Body of pancreas (tissue), 4 donors: ENCODE results near the gene LRRC7. TPM values are rescaled to one million over a fixed set of nuclear protein-coding genes. Genes with fewer than 3 reads are reported as not detected.

Experiments
- ATAC-seq: fragments of 150-250 bp; one replicate; pipeline ENCODE4 v1.9.1; 2016
- DNase-seq, 4 donors: peaks; one replicate each; pipeline ENCODE4 v3.0.0-alpha.2; 2019
- H3K27ac ChIP-seq, 4 donors: fragments of 200-600 bp; sonication (generic); 1 replicate in 3 of 4; 2 replicates in 1 of 4; pipeline versions ENCODE4 v1.5.1 to v1.6.1; 2016 to 2019; ENCODE audit warnings: mild to moderate bottlenecking in 1 of 4, mixed read lengths in 1 of 4, moderate library complexity in 1 of 4
- H3K27me3 ChIP-seq, 2 donors: fragments of 200-600 bp; sonication (generic); one replicate each; pipeline ENCODE4 v1.6.0; 2016; ENCODE audit warnings: mild to moderate bottlenecking in 1 of 2
- H3K36me3 ChIP-seq, 2 donors: fragments of 200-600 bp; sonication (generic); replicated peaks in 1 of 2; 2 replicates each; pipeline ENCODE4 v1.5.1; 2016; ENCODE audit warnings: low read depth in 2 of 2; ENCODE audit not compliant: insufficient read depth in 1 of 2
- H3K4me1 ChIP-seq: fragments of 200-600 bp; sonication (generic); one replicate; pipeline ENCODE4 v1.6.0; 2016
- H3K4me3 ChIP-seq, 2 donors: fragments of 200-600 bp; sonication (generic); 1 replicate in 1 of 2; 2 replicates in 1 of 2; pipeline ENCODE4 v1.5.1; 2016 to 2019
- H3K9me3 ChIP-seq, 3 donors: fragments of 200-600 bp; sonication (generic); 1 replicate in 2 of 3; 2 replicates in 1 of 3; pipeline ENCODE4 v1.5.1; 2016
- POLR2A ChIP-seq, 3 donors: fragments of 450-650 bp; IDR thresholded peaks; one replicate each; pipeline ENCODE4 v1.6.1; 2016; ENCODE audit warnings: antibody characterized with exemption in 3 of 3, mild to moderate bottlenecking in 2 of 3
- WGBS, 2 donors: methylation state at CpG; one replicate each; pipeline ENCODE4 v1.1.5; 2017; 5-methylcytosine and 5-hydroxymethylcytosine counted together
- intact Hi-C: fragments of 100-400 bp; cut with DNase I; formaldehyde crosslinking; loops from one replicate; pipeline ENCODE4 v1.15.1; 2023
- total RNA-seq, 2 donors: library from RNA; depleted of rRNA; stranded (reverse); fragments of >200 nt; gene quantifications; one replicate each; pipeline ENCODE4 v1.1.0, GENCODE V29; 2016
- TF ChIP-seq, protein P1 (sequence below), 7 experiments: fragments of 450-650 bp in 4 of 7; fragments of 200-600 bp in 3 of 7; sonication (generic) in 3 of 7; IDR thresholded peaks; one replicate each; pipeline ENCODE4 v1.5.1; 2016 to 2019; ENCODE audit warnings: antibody characterized with exemption in 7 of 7

LRRC7 gene
- total RNA-seq, 2 donors from 2014 or later, result 1.3 to 2.6 TPM

DNA sequence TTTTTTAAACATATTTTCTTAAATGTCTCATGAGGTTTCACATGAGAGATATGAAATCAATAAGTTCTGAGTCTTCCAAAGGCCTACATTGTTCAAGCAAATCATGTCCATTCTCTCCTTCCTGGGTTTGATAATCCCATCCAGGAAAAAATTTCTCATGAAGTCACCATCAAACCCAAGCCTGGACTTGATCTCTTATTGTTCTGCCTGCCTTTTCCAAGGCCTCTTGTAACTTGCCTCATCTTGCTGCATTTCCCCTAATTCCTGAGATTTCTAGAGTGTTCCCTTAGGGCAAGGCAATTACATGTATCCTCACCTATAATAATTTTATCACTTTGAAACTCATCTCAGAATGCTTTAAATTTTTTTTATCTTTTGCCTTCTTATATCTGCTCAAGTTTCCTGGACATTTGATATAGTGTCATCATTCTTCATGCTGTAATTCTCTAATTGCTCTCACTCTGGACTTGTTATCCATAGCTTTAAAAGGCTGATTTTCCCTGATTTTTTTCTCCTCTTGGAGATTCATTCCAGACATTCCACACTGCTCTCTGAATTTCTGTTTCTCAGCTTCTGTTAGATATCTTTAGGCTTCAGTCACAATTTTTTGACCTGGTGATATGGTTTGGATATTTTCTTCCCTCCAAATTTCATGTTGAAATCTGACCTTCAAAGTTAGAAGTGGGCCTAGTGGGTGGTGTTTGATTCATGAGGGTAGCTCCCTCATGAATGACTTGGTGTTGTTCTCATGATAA, 126.4 kb downstream of the LRRC7 start:
- Histone ChIP-seq H3K4me3 (no peak overlapping the region), H3K27me3 (no peaks in the 10 kb centered on the region), H3K36me3 (no peaks in the 10 kb centered on the region), H3K9me3 (no peaks in the 10 kb centered on the region), H3K4me1 (no peaks in the 10 kb centered on the region), H3K27ac (no peak overlapping the region)
- intact Hi-C loops, result no loop called here
- TF ChIP-seq POLR2A (IDR thresholded peaks at IDR 0.05), result no peak
- TF ChIP-seq, protein P1, sequence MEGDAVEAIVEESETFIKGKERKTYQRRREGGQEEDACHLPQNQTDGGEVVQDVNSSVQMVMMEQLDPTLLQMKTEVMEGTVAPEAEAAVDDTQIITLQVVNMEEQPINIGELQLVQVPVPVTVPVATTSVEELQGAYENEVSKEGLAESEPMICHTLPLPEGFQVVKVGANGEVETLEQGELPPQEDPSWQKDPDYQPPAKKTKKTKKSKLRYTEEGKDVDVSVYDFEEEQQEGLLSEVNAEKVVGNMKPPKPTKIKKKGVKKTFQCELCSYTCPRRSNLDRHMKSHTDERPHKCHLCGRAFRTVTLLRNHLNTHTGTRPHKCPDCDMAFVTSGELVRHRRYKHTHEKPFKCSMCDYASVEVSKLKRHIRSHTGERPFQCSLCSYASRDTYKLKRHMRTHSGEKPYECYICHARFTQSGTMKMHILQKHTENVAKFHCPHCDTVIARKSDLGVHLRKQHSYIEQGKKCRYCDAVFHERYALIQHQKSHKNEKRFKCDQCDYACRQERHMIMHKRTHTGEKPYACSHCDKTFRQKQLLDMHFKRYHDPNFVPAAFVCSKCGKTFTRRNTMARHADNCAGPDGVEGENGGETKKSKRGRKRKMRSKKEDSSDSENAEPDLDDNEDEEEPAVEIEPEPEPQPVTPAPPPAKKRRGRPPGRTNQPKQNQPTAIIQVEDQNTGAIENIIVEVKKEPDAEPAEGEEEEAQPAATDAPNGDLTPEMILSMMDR (IDR thresholded peaks at IDR 0.05), result no peak
- ATAC-seq (no peak), DNase-seq (no peak)

GRCh38 chr1:69697340-69697739, 129.6 kb downstream of the LRRC7 start:
- H3K36me3 ChIP-seq, result no peaks in the 10 kb centered on the region
- H3K27me3 ChIP-seq, result no peaks in the 10 kb centered on the region
- no peaks in the 10 kb centered on the region for H3K9me3 ChIP-seq
- WGBS, 2 donors, result 75 to 93% methylated on average over 2 of the region's 2 CpGs
- DNase-seq, result no peak
- no peak overlapping the region for H3K27ac ChIP-seq
- TF ChIP-seq, protein P1 (IDR thresholded peaks at IDR 0.05), result no peak
- TF ChIP-seq POLR2A (IDR thresholded peaks at IDR 0.05), result no peak
- no peak overlapping the region for H3K4me3 ChIP-seq
- intact Hi-C loops, result no loop called here
- no peak for ATAC-seq
- no peaks in the 10 kb centered on the region for H3K4me1 ChIP-seq

DNA sequence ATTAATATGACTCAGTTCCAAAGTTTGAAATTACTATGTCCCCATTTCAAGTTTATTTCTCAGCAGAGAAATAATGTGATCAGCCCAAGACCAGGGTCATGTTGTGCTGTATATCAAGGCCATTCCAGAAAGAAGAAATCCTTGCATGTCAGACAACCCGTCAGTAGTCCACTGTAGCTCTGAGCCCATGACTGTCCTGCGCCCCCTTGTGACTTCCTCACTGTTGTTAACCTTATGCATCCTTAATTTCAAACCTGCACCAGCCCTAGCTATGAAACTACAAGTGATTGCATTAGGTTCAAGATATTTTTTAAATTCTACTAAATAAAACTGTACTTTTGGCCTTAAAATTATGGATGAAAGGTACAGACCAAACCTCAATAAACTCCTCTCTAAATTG, 133.0 kb downstream of the LRRC7 start:
- Histone ChIP-seq H3K27me3 (no peaks in the 10 kb centered on the region), H3K9me3 (no peaks in the 10 kb centered on the region), H3K27ac (no peak overlapping the region), H3K4me3 (no peak overlapping the region), H3K36me3 (no peaks in the 10 kb centered on the region), H3K4me1 (no peaks in the 10 kb centered on the region)
- WGBS, 2 donors, result 34 to 37% methylated on average over 2 of the region's 2 CpGs
- DNase-seq, result peak in 3 of 4 donors; percentile 22 to 49 (median 28)
- intact Hi-C loops, result no loop called here
- ATAC-seq, result no peak
- TF ChIP-seq POLR2A (IDR thresholded peaks at IDR 0.05), result no peak
- TF ChIP-seq, protein P1 (IDR thresholded peaks at IDR 0.05), result peak in 4 of 7 experiments; percentile 6 to 48 (median 30)

GRCh38 chr1:69702085-69702484, 134.4 kb downstream of the LRRC7 start:
- 38 to 46% methylated on average over 4 of the region's 4 CpGs for WGBS, 2 donors
- Histone ChIP-seq H3K4me1 (no peaks in the 10 kb centered on the region), H3K9me3 (no peaks in the 10 kb centered on the region), H3K4me3 (no peak overlapping the region), H3K27ac (no peak overlapping the region), H3K36me3 (no peaks in the 10 kb centered on the region), H3K27me3 (no peaks in the 10 kb centered on the region)
- DNase-seq (no peak), ATAC-seq (no peak)
- TF ChIP-seq, protein P1 (IDR thresholded peaks at IDR 0.05), result no peak
- TF ChIP-seq POLR2A (IDR thresholded peaks at IDR 0.05), result no peak
- intact Hi-C loops, result no loop called here

DNA sequence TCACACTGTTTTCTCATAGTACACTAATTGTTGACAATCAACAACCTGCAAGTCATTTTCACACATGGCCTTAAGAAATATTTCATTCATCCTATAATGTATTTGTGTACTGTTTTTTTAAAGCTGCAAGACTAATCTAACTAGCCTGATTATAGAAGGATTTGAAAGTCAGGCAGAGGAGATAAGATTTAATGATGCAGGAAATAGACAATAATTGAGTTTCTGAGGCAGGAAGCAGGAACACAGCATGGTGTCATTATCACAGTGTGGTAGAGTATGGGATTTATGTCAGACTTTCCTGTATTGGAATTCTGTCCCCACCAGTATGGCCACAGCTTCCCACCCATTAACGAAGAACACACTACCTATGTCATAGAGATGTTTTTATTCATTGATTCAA, 138.8 kb downstream of the LRRC7 start:
- Histone ChIP-seq H3K4me3 (no peak overlapping the region), H3K27ac (no peak overlapping the region), H3K4me1 (no peaks in the 10 kb centered on the region), H3K27me3 (no peaks in the 10 kb centered on the region), H3K36me3 (no peaks in the 10 kb centered on the region), H3K9me3 (no peaks in the 10 kb centered on the region)
- no peak for DNase-seq
- 50 to 61% methylated on average over 1 of the region's 1 CpG for WGBS, 2 donors
- TF ChIP-seq, protein P1 (IDR thresholded peaks at IDR 0.05), result no peak
- TF ChIP-seq POLR2A (IDR thresholded peaks at IDR 0.05), result no peak
- ATAC-seq, result no peak
- intact Hi-C loops, result no loop called here
